Mammary epithelial cell (primary cell): ENCODE measurements around the gene NFX1.

ENCODE experiments used
- CTCF ChIP-seq, 2 donors: IDR thresholded peaks in 1 of 2; conservative IDR thresholded peaks in 1 of 2; 2 replicates each; pipeline ENCODE4 v1.5.1; 2011 to 2012; ENCODE audit warnings: inconsistent platforms in 2 of 2, low read length in 2 of 2, mild to moderate bottlenecking in 2 of 2, control low read depth in 1 of 2, low read depth in 1 of 2; ENCODE audit not compliant: insufficient read depth in 1 of 2; ENCODE audit errors: extremely low read depth in 1 of 2
- EZH2 ChIP-seq: IDR thresholded peaks from 2 replicates; pipeline ENCODE4 v1.6.1; 2012; ENCODE audit warnings: low read length, inconsistent platforms, borderline replicate concordance

- TF ChIP-seq CTCF (conservative IDR thresholded peaks at IDR 0.05 in 1 of 2, IDR thresholded peaks at IDR 0.05 in 1 of 2; ENCODE audit: extremely low read depth in 1 of 2, insufficient read depth in 1 of 2, low read depth in 1 of 2, low read length in 2 of 2) = no peak
- TF ChIP-seq EZH2 = no peak
Measured at GRCh38 chr9:33241298-33241697, 49.0 kb upstream of the NFX1 start.
